IMR-90 (cell line): ENCODE results near the gene DOHH. TPM values are rescaled to one million over a fixed set of nuclear protein-coding genes. Genes with fewer than 3 reads are reported as not detected.
A peak's percentile ranks its signal among the peaks of the same experiment; 100 is the strongest.
"Not testable (repeated sequence)": the region's sequence is repeated elsewhere in the genome, so short reads cannot be mapped to it uniquely, and the experiment has no call there.

Experiments used
- ATAC-seq: fragments of 200-7000 bp; cut with Tn5 transposase; 2 replicates; pipeline ENCODE4 v1.9.1; 2020; ENCODE audit warnings: low read depth, mild to moderate bottlenecking, moderate library complexity
- BruUV-seq: library from RNA; stranded (reverse); fragments of 400-500 nt; replicated peaks from 2 replicates; lab custom pipeline; 2021; lab: Mats Ljungman, UMichigan
- CTCF ChIA-PET: fragments of 300-600 bp; formaldehyde crosslinking; extraction: SDS; loops from one replicate; lab custom pipeline; 2021; ENCODE audit warnings: antibody characterized with exemption; lab: Yijun Ruan, JAX
- POLR2A ChIA-PET: fragments of 300-600 bp; sonication (Branson Sonifier 250); formaldehyde crosslinking; loops from one replicate; lab custom pipeline; 2022; ENCODE audit warnings: antibody characterized with exemption; ENCODE audit not compliant: unreplicated experiment; lab: Charles Lee
- DNase-seq: peaks from one replicate; pipeline ENCODE4 v3.0.0; 2013
- H2AFZ ChIP-seq: replicated peaks from 2 replicates; pipeline ENCODE3; 2013; ENCODE audit warnings: low read length, mild to moderate bottlenecking; ENCODE audit not compliant: poor library complexity
- H2AK5ac ChIP-seq: 2 replicates; pipeline ENCODE4 v1.6.1; 2013; ENCODE audit warnings: low read depth, low read length, inconsistent platforms
- H2AK9ac ChIP-seq: replicated peaks from 2 replicates; pipeline ENCODE3; 2013; ENCODE audit warnings: mild to moderate bottlenecking, low read depth, low read length, moderate library complexity; ENCODE audit not compliant: poor library complexity
- H2BK120ac ChIP-seq: 2 replicates; pipeline ENCODE4 v1.6.1; 2013; ENCODE audit warnings: low read depth, low read length, inconsistent platforms
- H2BK15ac ChIP-seq: 3 replicates; pipeline ENCODE4 v1.6.1; 2013; ENCODE audit warnings: low read depth, low read length, inconsistent platforms
- H2BK20ac ChIP-seq: 2 replicates; pipeline ENCODE4 v1.6.1; 2013; ENCODE audit warnings: low read depth, mild to moderate bottlenecking, inconsistent platforms, low read length, moderate library complexity
- H2BK5ac ChIP-seq: 2 replicates; pipeline ENCODE4 v1.6.1; 2013; ENCODE audit warnings: mild to moderate bottlenecking, low read depth, low read length, inconsistent platforms; ENCODE audit not compliant: poor library complexity, severe bottlenecking
- H3K14ac ChIP-seq: replicated peaks from 2 replicates; pipeline ENCODE4 v1.6.1; 2013; ENCODE audit warnings: low read depth, low read length, inconsistent platforms
- H3K18ac ChIP-seq: 2 replicates; pipeline ENCODE4 v1.6.1; 2013; ENCODE audit warnings: low read depth, low read length, control low read depth
- H3K23ac ChIP-seq: 2 replicates; pipeline ENCODE4 v1.6.1; 2013; ENCODE audit warnings: low read depth, low read length, inconsistent platforms
- H3K27ac ChIP-seq: 2 replicates; pipeline ENCODE4 v1.5.1; 2013; ENCODE audit warnings: mild to moderate bottlenecking, control low read depth, low read length; ENCODE audit not compliant: insufficient read depth
- H3K27me3 ChIP-seq: 2 replicates; pipeline ENCODE4 v1.6.1; 2013; ENCODE audit warnings: low read length; ENCODE audit not compliant: control insufficient read depth, insufficient read depth
- H3K36me3 ChIP-seq: 2 replicates; pipeline ENCODE4 v1.6.1; 2013; ENCODE audit warnings: low read length, mixed read lengths; ENCODE audit not compliant: control insufficient read depth, insufficient read depth
- H3K4ac ChIP-seq: 2 replicates; pipeline ENCODE4 v1.6.1; 2013; ENCODE audit warnings: low read depth, low read length, inconsistent platforms
- H3K4me1 ChIP-seq: 2 replicates; pipeline ENCODE4 v1.6.1; 2013; ENCODE audit warnings: low read length, mixed read lengths; ENCODE audit not compliant: control insufficient read depth, insufficient read depth
- H3K4me2 ChIP-seq: 2 replicates; pipeline ENCODE4 v1.6.1; 2013; ENCODE audit warnings: low read depth, mild to moderate bottlenecking, control low read depth, low read length, moderate library complexity
- H3K4me3 ChIP-seq: 2 replicates; pipeline ENCODE4 v1.5.1; 2013; ENCODE audit warnings: low read depth, mild to moderate bottlenecking, control low read depth, low read length, moderate library complexity; ENCODE audit not compliant: insufficient read depth
- H3K56ac ChIP-seq: 2 replicates; pipeline ENCODE4 v1.6.1; 2013; ENCODE audit warnings: low read length, inconsistent platforms; ENCODE audit not compliant: insufficient read depth; ENCODE audit errors: extremely low read depth
- H3K79me1 ChIP-seq, 2 experiments: 2 replicates each; pipeline ENCODE4 v1.6.1; 2013; ENCODE audit warnings: low read length in 2 of 2, inconsistent platforms in 1 of 2, low read depth in 1 of 2
- H3K9ac ChIP-seq: 2 replicates; pipeline ENCODE4 v1.6.1; 2013; ENCODE audit warnings: low read depth, low read length, control low read depth
- H3K9me1 ChIP-seq: 2 replicates; pipeline ENCODE4 v1.6.1; 2013; ENCODE audit warnings: low read length, inconsistent platforms; ENCODE audit not compliant: insufficient read depth
- H3K9me3 ChIP-seq: 2 replicates; pipeline ENCODE4 v1.6.1; 2013; ENCODE audit warnings: low read length; ENCODE audit not compliant: control insufficient read depth, insufficient read depth
- H4K20me1 ChIP-seq: 2 replicates; pipeline ENCODE4 v1.6.1; 2013; ENCODE audit warnings: low read length, inconsistent platforms; ENCODE audit not compliant: insufficient read depth
- H4K5ac ChIP-seq: 2 replicates; pipeline ENCODE4 v1.6.1; 2013; ENCODE audit warnings: mild to moderate bottlenecking, low read depth, low read length, control low read depth
- H4K8ac ChIP-seq, 2 experiments: 2 replicates each; pipeline ENCODE4 v1.6.1; 2013; ENCODE audit warnings: low read depth in 2 of 2, low read length in 2 of 2, control low read depth in 1 of 2, inconsistent platforms in 1 of 2
- H4K91ac ChIP-seq: 2 replicates; pipeline ENCODE4 v1.6.1; 2013; ENCODE audit warnings: low read depth, low read length, inconsistent platforms; ENCODE audit not compliant: insufficient read depth
- POLR2A ChIP-seq: IDR thresholded peaks from 2 replicates; pipeline ENCODE4 v1.6.1; 2012; ENCODE audit warnings: mild to moderate bottlenecking, low read depth, low read length
- WGBS, 2 experiments: methylation state at CpG; one replicate each; pipeline versions ENCODE4 v1.1.5 to v1.1.7; 2013; ENCODE audit warnings: missing lambda C conversion rate in 2 of 2; ENCODE audit not compliant: insufficient read length in 1 of 2; ENCODE audit errors: extremely low coverage in 2 of 2; 5-methylcytosine and 5-hydroxymethylcytosine counted together
- dilution Hi-C: fragments of 300-500 bp; cut with HindIII; formaldehyde crosslinking; loops from one replicate; pipeline ENCODE4 v1.14.3; 2018; ENCODE audit warnings: low sequenced_read_pairs; ENCODE audit not compliant: unreplicated experiment
- in situ Hi-C: fragments of 300-500 bp; cut with MboI; formaldehyde crosslinking; loops from 3 replicates; pipeline ENCODE4 v1.14.3; 2019; ENCODE audit warnings: low sequenced_read_pairs, inconsistent platforms, mixed read lengths
- intact Hi-C: fragments of 100-400 bp; cut with micrococcal nuclease; formaldehyde crosslinking; loops from 2 replicates; pipeline ENCODE4 v1.10.0; 2022
- polyA plus RNA-seq, 3 experiments: library from polyadenylated mRNA; depleted of rRNA; stranded (reverse); fragments of >200 nt; gene quantifications; 2 replicates each; pipeline ENCODE4 v1.2.3, GENCODE V29; 2012; ENCODE audit warnings: low replicate concordance in 1 of 3
- total RNA-seq: library from RNA; depleted of rRNA; stranded (reverse); fragments of >200 nt; gene quantifications from 2 replicates; pipeline ENCODE4 v1.2.3, GENCODE V29; 2012

Gene DOHH
- total and polyA plus RNA-seq, 2 of the 4 experiments (the other 2 are of a cell fraction), result 3.2 to 9.2 TPM

DNA sequence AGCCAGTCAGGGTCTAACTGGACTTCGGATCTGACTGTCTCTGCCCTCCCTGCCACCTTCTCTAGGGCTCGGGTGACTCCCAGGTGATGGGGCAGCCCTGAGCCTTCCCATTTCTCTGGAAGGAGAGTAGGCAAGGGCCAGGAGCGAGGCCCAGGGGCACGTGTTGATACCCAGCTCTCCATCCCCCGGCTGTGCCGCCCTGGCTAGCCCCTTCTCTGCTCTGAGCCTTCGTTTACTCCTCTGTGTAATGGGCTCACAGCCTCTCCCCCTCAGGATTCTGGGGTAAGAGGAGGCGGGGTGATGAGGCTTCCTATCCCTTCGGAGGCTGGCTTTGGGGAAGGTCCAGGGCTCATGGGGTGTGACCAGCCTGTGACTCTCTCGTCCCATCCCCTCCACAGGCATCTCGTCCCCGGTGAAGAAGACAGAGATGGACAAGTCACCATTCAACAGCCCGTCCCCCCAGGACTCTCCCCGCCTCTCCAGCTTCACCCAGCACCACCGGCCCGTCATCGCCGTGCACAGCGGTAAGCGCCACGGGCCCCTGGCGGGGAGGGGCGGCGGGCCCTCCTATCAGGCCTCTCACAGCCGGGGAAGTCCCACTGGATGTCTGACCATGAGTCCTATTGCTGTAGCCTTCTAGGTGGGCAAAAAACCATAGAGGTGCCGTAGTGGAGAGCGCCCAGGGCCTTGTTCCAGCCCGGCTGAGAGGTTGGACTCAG lies 51.7 kb downstream of the DOHH start:
- peaks cover 14% of the 10 kb centered on the region for H3K9me1 ChIP-seq
- CTCF ChIA-PET, result no interaction called here

DNA sequence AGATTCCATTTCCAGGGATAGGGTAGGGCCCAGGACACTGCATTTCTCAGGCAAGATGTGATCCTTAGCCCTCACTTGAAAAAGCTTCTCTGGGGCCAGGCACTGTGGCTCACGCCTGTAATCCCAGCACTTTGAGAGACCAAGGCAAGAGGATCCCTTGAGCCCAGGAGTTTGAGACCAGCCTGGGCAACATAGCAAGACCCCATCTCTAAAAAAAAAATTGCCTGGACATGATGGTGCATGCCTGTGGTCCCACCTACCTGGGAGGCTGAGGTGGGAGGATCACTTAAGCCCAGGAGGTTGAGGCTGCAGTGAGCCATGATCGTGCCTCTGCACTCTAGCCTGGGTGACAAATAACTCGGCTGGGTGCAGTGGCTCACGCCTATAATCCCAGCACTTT lies 53.8 kb downstream of the DOHH start:
- WGBS, 2 experiments, result 100% methylated on average over 2 of the region's 4 CpGs; no CpG with 5 or more reads in 1 of the 2 experiments
- H4K5ac ChIP-seq, H3K4me1 ChIP-seq, H3K56ac ChIP-seq, H4K8ac ChIP-seq, H3K4me2 ChIP-seq, H2BK15ac ChIP-seq, CTCF ChIA-PET, intact Hi-C loops, H3K9ac ChIP-seq, in situ Hi-C loops, H4K91ac ChIP-seq, H3K9me1 ChIP-seq, H2AFZ ChIP-seq, H2BK120ac ChIP-seq, H3K23ac ChIP-seq, H2AK5ac ChIP-seq, H2AK9ac ChIP-seq, BruUV-seq, dilution Hi-C loops, POLR2A ChIA-PET, H3K27ac ChIP-seq, H3K4me3 ChIP-seq, H3K4ac ChIP-seq, H3K18ac ChIP-seq, H3K9me3 ChIP-seq, H2BK20ac ChIP-seq, H3K14ac ChIP-seq, H3K27me3 ChIP-seq, H2BK5ac ChIP-seq, DNase-seq, ATAC-seq: not testable (repeated sequence)
- Histone ChIP-seq H4K20me1 (peaks cover 53% of the 10 kb centered on the region), H3K79me1 (peaks cover 18 to 69% of the 10 kb centered on the region in 2 experiments), H3K36me3 (peaks cover 54% of the 10 kb centered on the region)

More for the DNA sequence above, 51.7 kb downstream of the DOHH start:
- Histone ChIP-seq H3K4me1 (no peaks in the 10 kb centered on the region; the same call in none of the 2 replicates), H2BK5ac (no peak overlapping the region), H2BK120ac (no peak overlapping the region), H3K9ac (no peak overlapping the region), H3K4me2 (no peak overlapping the region), H3K27me3 (no peaks in the 10 kb centered on the region), H3K79me1 (peaks cover 27 to 66% of the 10 kb centered on the region in 2 experiments), H3K9me3 (no peaks in the 10 kb centered on the region), H2AK5ac (no peak overlapping the region), H2AFZ (peak overlapping the region; percentile 43), H3K23ac (no peak overlapping the region), H4K5ac (no peak overlapping the region), H3K14ac (no peak overlapping the region), H3K36me3 (peaks cover 58% of the 10 kb centered on the region), H2AK9ac (peak overlapping the region; percentile 50), H3K4me3 (no peak overlapping the region), H2BK15ac (no peak overlapping the region), H3K4ac (no peak overlapping the region), H4K20me1 (peaks cover 41% of the 10 kb centered on the region), H4K91ac (no peak overlapping the region), H3K56ac (no peak overlapping the region), H3K27ac (no peak overlapping the region), H3K18ac (no peak overlapping the region), H2BK20ac (no peak overlapping the region), H4K8ac (no peak overlapping the region)
- no peak for DNase-seq
- no peak for ATAC-seq
- WGBS, 2 experiments, result 94% methylated on average over 17 of the region's 28 CpGs; no CpG with 5 or more reads in 1 of the 2 experiments
- intact Hi-C loops (no loop called here), in situ Hi-C loops (no loop called here), dilution Hi-C loops (no loop called here)
- no peak for TF ChIP-seq POLR2A
- no TSS peak for BruUV-seq
- POLR2A ChIA-PET, result no interaction called here
